Lung (tissue), 12 donors: ENCODE data around the gene FGF14. TPM values are rescaled to one million over a fixed set of nuclear protein-coding genes. Genes with fewer than 3 reads are reported as not detected.

Experiments
- ATAC-seq: fragments of 200-7000 bp; cut with Tn5 transposase; one replicate; pipeline ENCODE4 v1.9.1; 2020; ENCODE audit warnings: moderate number of reproducible peaks; ENCODE audit not compliant: insufficient read depth, low FRiP score
- DNase-seq, 3 donors: peaks; one replicate each; pipeline ENCODE4 v3.0.0-alpha.2; 2013 to 2017
- H3K27ac ChIP-seq, 2 donors: one replicate each; pipeline ENCODE4 v1.5.1; 2013; ENCODE audit warnings: mild to moderate bottlenecking in 2 of 2, moderate library complexity in 2 of 2, control low read depth in 1 of 2, inconsistent platforms in 1 of 2, low read depth in 1 of 2, low read length in 1 of 2
- H3K27me3 ChIP-seq, 3 donors: one replicate each; pipeline ENCODE4 v1.5.1; 2013; ENCODE audit warnings: low read length in 2 of 3; ENCODE audit not compliant: control insufficient read depth in 3 of 3, insufficient read depth in 3 of 3
- H3K36me3 ChIP-seq, 4 donors: one replicate each; pipeline ENCODE4 v1.5.1; 2013; ENCODE audit warnings: low read length in 4 of 4, mild to moderate bottlenecking in 1 of 4, moderate library complexity in 1 of 4; ENCODE audit not compliant: control insufficient read depth in 4 of 4, insufficient read depth in 4 of 4
- H3K4me1 ChIP-seq, 5 donors: one replicate each; pipeline ENCODE4 v1.5.1; 2013; ENCODE audit warnings: low read length in 5 of 5, mild to moderate bottlenecking in 2 of 5, moderate library complexity in 1 of 5; ENCODE audit not compliant: control insufficient read depth in 5 of 5, insufficient read depth in 5 of 5
- H3K4me3 ChIP-seq: one replicate; pipeline ENCODE4 v1.5.1; 2013; ENCODE audit warnings: mild to moderate bottlenecking, control low read depth, moderate library complexity
- H3K9ac ChIP-seq, 2 donors: one replicate each; pipeline ENCODE4 v1.5.1; 2013; ENCODE audit warnings: low read length in 2 of 2, control low read depth in 1 of 2; ENCODE audit not compliant: insufficient read depth in 1 of 2
- H3K9me3 ChIP-seq, 4 donors: one replicate each; pipeline ENCODE4 v1.5.1; 2013; ENCODE audit warnings: low read length in 3 of 4, mild to moderate bottlenecking in 1 of 4, moderate library complexity in 1 of 4; ENCODE audit not compliant: control insufficient read depth in 4 of 4, insufficient read depth in 3 of 4
- WGBS, 2 donors: extraction: QIAGEN DNeasy Blood & Tissue Kit; methylation state at CpG; one replicate each; pipeline ENCODE4 v1.1.7; 2013; 5-methylcytosine and 5-hydroxymethylcytosine counted together
- polyA plus RNA-seq, 2 donors: library from polyadenylated mRNA; stranded (reverse); fragments of 200-250 nt; gene quantifications; one replicate each; pipeline ENCODE4 v1.2.1, GENCODE V29; 2013
- total RNA-seq, 2 donors: library from RNA; depleted of rRNA in 1 of 2; stranded (reverse); fragments of >200 nt in 1 of 2; gene quantifications; one replicate each; pipeline ENCODE4 v1.2.1, GENCODE V29; 2014 to 2021
- TF ChIP-seq, protein P1 (sequence below): IDR thresholded peaks from 2 replicates; pipeline ENCODE4 v1.5.1; 2012; ENCODE audit warnings: mild to moderate bottlenecking; ENCODE audit errors: control extremely low read depth, extremely low read depth
- donor health status: control.
- donor health status: control.
- donor health status: Bipolar disorder and iron deficiency.
- donor health status: healthy.
- donor health status: DM: yes; HTN: yes; CAD: no.

The FGF14 gene
- total and polyA plus RNA-seq, 4 donors: 0.59 to 12.9 (median 2.3) TPM

DNA sequence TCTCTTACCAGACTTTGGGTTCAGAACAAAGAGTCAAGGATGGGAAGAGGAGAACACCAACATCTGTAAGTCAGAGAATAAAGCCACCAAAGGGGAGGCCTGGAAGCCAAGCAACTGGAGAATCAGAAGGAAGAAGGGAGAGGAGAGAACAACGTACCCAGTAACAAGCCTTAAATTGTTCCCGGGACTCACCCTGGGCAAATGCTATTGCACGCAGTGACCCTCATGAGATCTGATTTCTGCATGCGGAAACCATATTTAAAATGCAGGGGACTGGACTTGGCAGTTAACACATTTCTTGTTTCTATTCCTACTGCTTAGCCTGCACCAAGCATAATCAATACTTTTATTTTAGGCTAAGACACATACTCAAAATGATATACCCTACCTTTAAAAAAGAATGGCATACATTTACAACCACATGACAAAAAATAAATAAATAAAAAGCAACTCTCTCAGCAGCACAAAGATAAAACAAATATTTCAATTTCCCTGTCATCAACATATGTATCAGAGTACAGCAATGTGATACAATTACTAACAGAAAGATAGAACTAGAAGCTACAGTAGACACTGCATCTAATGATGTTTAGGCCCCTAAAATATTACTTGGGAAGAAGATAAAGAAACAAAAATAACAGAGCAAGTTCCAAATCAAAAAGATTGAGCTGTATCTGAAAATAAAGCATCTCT, 534.8 kb downstream of the FGF14 start:
- Histone ChIP-seq H3K4me3 (no peak overlapping the region), H3K9ac (no peak overlapping the region), H3K27ac (peak overlapping the region in 1 of 2 donors; percentile 70), H3K9me3 (no peaks in the 10 kb centered on the region), H3K4me1 (no peaks in the 10 kb centered on the region), H3K36me3 (no peaks in the 10 kb centered on the region), H3K27me3 (no peaks in the 10 kb centered on the region)
- DNase-seq: no peak
- TF ChIP-seq, protein P1, sequence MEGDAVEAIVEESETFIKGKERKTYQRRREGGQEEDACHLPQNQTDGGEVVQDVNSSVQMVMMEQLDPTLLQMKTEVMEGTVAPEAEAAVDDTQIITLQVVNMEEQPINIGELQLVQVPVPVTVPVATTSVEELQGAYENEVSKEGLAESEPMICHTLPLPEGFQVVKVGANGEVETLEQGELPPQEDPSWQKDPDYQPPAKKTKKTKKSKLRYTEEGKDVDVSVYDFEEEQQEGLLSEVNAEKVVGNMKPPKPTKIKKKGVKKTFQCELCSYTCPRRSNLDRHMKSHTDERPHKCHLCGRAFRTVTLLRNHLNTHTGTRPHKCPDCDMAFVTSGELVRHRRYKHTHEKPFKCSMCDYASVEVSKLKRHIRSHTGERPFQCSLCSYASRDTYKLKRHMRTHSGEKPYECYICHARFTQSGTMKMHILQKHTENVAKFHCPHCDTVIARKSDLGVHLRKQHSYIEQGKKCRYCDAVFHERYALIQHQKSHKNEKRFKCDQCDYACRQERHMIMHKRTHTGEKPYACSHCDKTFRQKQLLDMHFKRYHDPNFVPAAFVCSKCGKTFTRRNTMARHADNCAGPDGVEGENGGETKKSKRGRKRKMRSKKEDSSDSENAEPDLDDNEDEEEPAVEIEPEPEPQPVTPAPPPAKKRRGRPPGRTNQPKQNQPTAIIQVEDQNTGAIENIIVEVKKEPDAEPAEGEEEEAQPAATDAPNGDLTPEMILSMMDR: no peak
- 88 to 90% methylated on average over 4 of the region's 4 CpGs for WGBS, 2 donors
- ATAC-seq: no peak

DNA sequence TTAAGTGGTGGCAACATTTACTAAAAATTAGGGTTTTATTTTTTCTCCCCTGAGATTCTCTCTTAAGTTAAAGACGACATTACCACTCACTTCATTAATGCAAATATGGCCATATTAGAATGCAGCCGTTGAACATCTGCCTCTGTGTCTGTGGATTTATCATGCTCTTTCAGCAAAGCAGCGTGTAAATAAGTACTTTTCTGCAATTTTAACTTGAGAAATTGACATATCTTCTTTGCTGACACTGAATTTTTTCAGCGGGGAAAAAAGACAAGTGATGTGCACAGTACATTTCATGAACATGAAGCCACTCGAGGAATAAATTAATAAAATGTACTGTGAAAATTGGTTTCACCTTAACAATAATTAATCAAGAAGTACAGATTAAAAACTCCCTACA, 543.0 kb downstream of the FGF14 start:
- no peak overlapping the region for H3K27ac ChIP-seq
- no peak for ATAC-seq

DNA sequence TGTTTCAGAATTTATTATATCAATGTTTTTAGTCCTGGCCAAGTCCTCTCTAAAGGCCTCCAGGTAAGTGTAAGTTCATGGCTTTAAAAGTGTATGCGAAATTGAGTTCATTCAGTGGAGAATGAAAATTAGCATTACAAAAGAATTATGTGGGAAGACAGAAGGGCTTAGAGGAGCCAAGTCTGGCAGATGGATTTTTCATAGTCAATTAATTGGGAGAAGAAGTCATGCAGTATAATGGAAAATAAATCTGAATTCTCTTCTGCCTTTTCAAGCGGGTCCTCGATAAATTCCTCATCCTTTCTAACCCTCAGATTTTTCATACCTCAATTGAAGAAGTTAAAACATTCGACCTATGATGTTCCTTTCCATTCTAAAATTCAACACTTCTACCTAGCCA, 555.1 kb downstream of the FGF14 start:
- no peaks in the 10 kb centered on the region for H3K27me3 ChIP-seq
- WGBS, 2 donors: 83 to 84% methylated on average over 4 of the region's 4 CpGs
- H3K27ac ChIP-seq: no peak overlapping the region
- ATAC-seq (no peak), DNase-seq (no peak)
- H3K36me3 ChIP-seq: no peaks in the 10 kb centered on the region
- no peaks in the 10 kb centered on the region for H3K9me3 ChIP-seq
- no peak overlapping the region for H3K4me3 ChIP-seq
- H3K4me1 ChIP-seq: no peaks in the 10 kb centered on the region
- TF ChIP-seq, protein P1: no peak
- H3K9ac ChIP-seq: no peak overlapping the region

More for the DNA sequence above, 543.0 kb downstream of the FGF14 start:
- no peak overlapping the region for H3K4me3 ChIP-seq
- no peak overlapping the region for H3K9ac ChIP-seq
- H3K36me3 ChIP-seq: no peaks in the 10 kb centered on the region
- no peak for DNase-seq
- peaks cover 0 to 4% (median 0%) of the 10 kb centered on the region in 5 donors for H3K4me1 ChIP-seq
- H3K9me3 ChIP-seq: no peaks in the 10 kb centered on the region
- no peaks in the 10 kb centered on the region for H3K27me3 ChIP-seq
- TF ChIP-seq, protein P1: no peak
- 70 to 82% methylated on average over 5 of the region's 5 CpGs for WGBS, 2 donors

DNA sequence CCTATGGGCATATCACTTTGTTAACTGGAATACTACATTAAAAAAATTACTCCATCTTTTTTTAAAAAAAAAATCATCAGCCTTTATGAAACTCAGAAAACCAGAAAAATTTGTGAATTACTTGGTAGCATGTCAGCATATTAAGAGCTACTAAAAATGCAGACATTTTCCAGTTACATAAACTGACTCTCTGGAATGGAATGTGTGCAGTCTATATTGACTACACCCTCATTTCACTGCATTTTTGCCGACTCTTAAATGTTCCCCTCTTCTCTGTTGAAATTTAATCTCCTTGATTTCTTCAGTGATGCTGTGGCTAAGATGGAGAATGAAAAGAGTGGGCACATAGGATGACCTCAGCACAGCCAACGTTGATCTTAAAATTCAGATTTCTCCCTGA, 555.6 kb downstream of the FGF14 start:
- Histone ChIP-seq H3K27me3 (no peaks in the 10 kb centered on the region), H3K9me3 (no peaks in the 10 kb centered on the region), H3K4me1 (no peaks in the 10 kb centered on the region), H3K4me3 (no peak overlapping the region), H3K9ac (no peak overlapping the region), H3K27ac (no peak overlapping the region), H3K36me3 (no peaks in the 10 kb centered on the region)
- WGBS, 2 donors: 76 to 82% methylated on average over 2 of the region's 2 CpGs
- DNase-seq: no peak
- ATAC-seq: no peak
- TF ChIP-seq, protein P1: no peak
